ENCODE data around the gene CCDC124.
"Not testable (repeated sequence)": the region's sequence is repeated elsewhere in the genome, so short reads cannot be mapped to it uniquely, and the experiment has no call there.

GRCh38 chr19:17986569-17986968 is 53.8 kb downstream of the CCDC124 start:
- TF ChIP-seq CTCF, POLR2A (IDR thresholded peaks at IDR 0.05): not testable (repeated sequence)

All from breast epithelium (tissue), 3 donors.